GM12891 (cell line): Measurements from ENCODE around the gene FTMT.

ENCODE experiments used
- DNase-seq: peaks from one replicate; pipeline ENCODE4 v3.0.0; 2011; ENCODE audit warnings: low spot score; ENCODE audit not compliant: insufficient read length
- FAIRE-seq: peaks from 2 replicates; lab custom pipeline; 2011; peaks lifted over from hg19 to GRCh38; lab: Jason Lieb, UNC
- PAX5 ChIP-seq: IDR thresholded peaks from 2 replicates; pipeline ENCODE4 v1.6.1; 2011; ENCODE audit warnings: low read length, moderate library complexity, mild to moderate bottlenecking; ENCODE audit not compliant: insufficient read depth, severe bottlenecking
- POLR2A ChIP-seq: IDR thresholded peaks from 2 replicates; pipeline ENCODE4 v1.6.1; 2011; ENCODE audit warnings: low read depth, low read length, control low read depth
- POLR2AphosphoS5 ChIP-seq: IDR thresholded peaks from 2 replicates; pipeline ENCODE4 v1.6.1; 2011; ENCODE audit warnings: low read depth, low read length, control low read depth
- POU2F2 ChIP-seq: IDR thresholded peaks from 2 replicates; pipeline ENCODE4 v1.6.1; 2011; ENCODE audit warnings: low read depth, mild to moderate bottlenecking, control low read depth, low read length, moderate library complexity
- SPI1 ChIP-seq: IDR thresholded peaks from 2 replicates; pipeline ENCODE4 v1.6.1; 2011; ENCODE audit warnings: low read depth, low read length, control low read depth
- TAF1 ChIP-seq: IDR thresholded peaks from 2 replicates; pipeline ENCODE4 v1.6.1; 2011; ENCODE audit warnings: low read depth, low read length, control low read depth

FTMT gene

GRCh38 chr5:121863753-121864285, 12.1 kb downstream of the FTMT start:
- DNase-seq (no peak), FAIRE-seq (no peak)
- TF ChIP-seq TAF1 (no peak), POU2F2 (no peak), SPI1 (no peak), PAX5 (no peak), POLR2A (no peak), POLR2AphosphoS5 (no peak)

- TF ChIP-seq SPI1 = no peak
- no peak for TF ChIP-seq POLR2A
- TF ChIP-seq POLR2AphosphoS5 = no peak
- no peak for TF ChIP-seq POU2F2
- no peak for FAIRE-seq
- DNase-seq = no peak
Measured at GRCh38 chr5:121867403-121867802, 15.7 kb downstream of the FTMT start.

- FAIRE-seq (no peak), DNase-seq (no peak)
- TF ChIP-seq PAX5 (no peak), TAF1 (no peak), POLR2AphosphoS5 (no peak), POU2F2 (no peak), POLR2A (no peak), SPI1 (no peak)
Measured at GRCh38 chr5:121870489-121870888, 18.8 kb downstream of the FTMT start.

GRCh38 chr5:121872856-121873255, 21.2 kb downstream of the FTMT start:
- no peak for FAIRE-seq
- TF ChIP-seq POLR2AphosphoS5 = no peak
- TF ChIP-seq TAF1 = no peak
- no peak for TF ChIP-seq POU2F2
- no peak for TF ChIP-seq SPI1
- TF ChIP-seq PAX5 = no peak
- no peak for TF ChIP-seq POLR2A
- DNase-seq = no peak

GRCh38 chr5:121873409-121873808, 21.7 kb downstream of the FTMT start:
- FAIRE-seq (no peak), DNase-seq (no peak)
- TF ChIP-seq POLR2AphosphoS5 (no peak), POLR2A (no peak), SPI1 (no peak), TAF1 (no peak), PAX5 (no peak), POU2F2 (no peak)

GRCh38 chr5:121885630-121886029, 33.9 kb downstream of the FTMT start:
- no peak for FAIRE-seq
- DNase-seq = no peak
- TF ChIP-seq POLR2A (no peak), POU2F2 (no peak), TAF1 (no peak), POLR2AphosphoS5 (no peak), PAX5 (no peak), SPI1 (no peak)

GRCh38 chr5:121887727-121888126, 36.0 kb downstream of the FTMT start:
- FAIRE-seq = no peak

GRCh38 chr5:121890297-121890858, 38.7 kb downstream of the FTMT start:
- FAIRE-seq = no peak
- no peak for TF ChIP-seq POU2F2
- no peak for TF ChIP-seq POLR2AphosphoS5
- TF ChIP-seq POLR2A = no peak
- no peak for TF ChIP-seq PAX5
- no peak for TF ChIP-seq SPI1
- TF ChIP-seq TAF1 = no peak
- DNase-seq = no peak

More at GRCh38 chr5:121887727-121888126, 36.0 kb downstream of the FTMT start:
- no peak for TF ChIP-seq POLR2A
- TF ChIP-seq SPI1 = no peak
- TF ChIP-seq TAF1 = no peak
- no peak for TF ChIP-seq POU2F2
- no peak for TF ChIP-seq POLR2AphosphoS5
- no peak for TF ChIP-seq PAX5
- DNase-seq = no peak

GRCh38 chr5:121897341-121897740, 45.7 kb downstream of the FTMT start:
- FAIRE-seq (no peak), DNase-seq (no peak)
- TF ChIP-seq TAF1 (no peak), POU2F2 (no peak), POLR2A (no peak), PAX5 (no peak), POLR2AphosphoS5 (no peak), SPI1 (no peak)
